HG03432 (cell line): ENCODE data around the gene CBLIF.
"Not testable (repeated sequence)": the region's sequence is repeated elsewhere in the genome, so short reads cannot be mapped to it uniquely, and the experiment has no call there.

Experiments used
- ATAC-seq: cut with Tn5 transposase; IDR thresholded peaks from one replicate; pipeline ENCODE4 v1.9.1; 2021; ENCODE audit warnings: mild to moderate bottlenecking, moderate library complexity; ENCODE audit not compliant: unreplicated experiment

The CBLIF gene

GRCh38 chr11:59848439-59848838 lies 3.1 kb upstream of the CBLIF start:
- ATAC-seq, result not testable (repeated sequence)

- ATAC-seq, result no peak
These were observed 2.3 kb upstream of the CBLIF start for GRCh38 chr11:59847626-59848025.

- ATAC-seq, result no peak
These were observed 1.3 kb upstream of the CBLIF start for GRCh38 chr11:59846556-59846955.

DNA sequence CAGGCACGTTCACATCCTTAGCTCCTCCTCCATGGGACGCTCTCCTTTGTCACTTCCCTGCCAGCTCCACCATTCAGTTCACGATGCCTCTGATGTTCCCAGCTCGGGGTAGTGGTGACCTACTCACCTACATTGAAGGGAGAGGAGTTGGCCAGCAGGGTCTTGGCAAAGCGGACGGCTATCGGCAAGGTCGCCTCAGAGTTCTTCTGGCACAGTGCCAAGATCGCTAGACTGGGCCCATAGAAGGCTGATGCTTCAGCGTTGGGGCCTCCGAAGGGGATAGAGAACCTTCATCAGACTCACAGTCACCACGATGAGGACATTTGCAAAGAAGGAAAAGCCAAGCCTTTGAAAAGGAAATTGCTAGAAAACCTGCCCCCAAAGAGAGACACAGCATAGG lies 3.0 kb downstream of the CBLIF start:
- ATAC-seq, result no peak

- ATAC-seq, result no peak
These were observed 3.8 kb downstream of the CBLIF start for GRCh38 chr11:59841514-59841913.

DNA sequence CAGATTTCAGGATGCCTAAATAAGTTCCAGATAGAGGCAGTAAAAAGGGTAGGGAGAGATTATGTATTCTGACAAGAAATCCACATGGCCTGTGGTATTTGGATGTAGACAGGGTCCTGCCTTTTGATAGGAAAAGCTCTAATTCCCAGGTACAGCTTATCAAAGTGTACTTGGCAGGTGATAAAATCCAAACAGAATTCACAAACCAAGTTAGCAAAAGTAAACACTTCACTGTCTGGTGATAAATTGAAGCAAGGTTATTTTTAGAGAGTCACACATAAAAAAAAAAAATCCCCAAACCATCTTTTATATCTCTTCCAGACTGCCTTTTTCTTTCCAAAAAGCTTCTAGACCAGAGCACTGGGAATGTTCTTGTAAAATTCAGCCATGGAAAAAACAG lies 5.7 kb downstream of the CBLIF start:
- ATAC-seq, result no peak

DNA sequence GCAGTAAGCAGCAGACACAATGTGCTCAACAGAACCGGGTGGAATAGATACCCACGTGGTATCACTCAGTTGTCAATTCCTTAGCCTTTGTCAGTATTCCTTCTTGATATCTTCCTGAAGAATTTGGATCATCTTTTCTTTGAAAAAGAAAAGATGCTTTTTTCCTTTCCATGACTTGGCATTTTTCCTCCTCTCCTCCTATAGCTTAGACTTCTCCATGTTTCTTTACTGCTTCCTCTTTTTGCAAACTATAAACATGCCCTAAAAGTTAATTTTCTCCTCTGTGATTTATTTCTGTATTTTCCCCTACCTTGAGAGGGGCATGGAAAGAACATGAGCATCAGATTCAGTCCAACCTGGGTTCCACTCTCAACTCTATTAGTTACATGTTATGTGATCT lies 11.7 kb downstream of the CBLIF start:
- no peak for ATAC-seq

- ATAC-seq, result no peak
These were observed 15.9 kb downstream of the CBLIF start for GRCh38 chr11:59829358-59829757.

GRCh38 chr11:59822989-59823566 lies 22.2 kb downstream of the CBLIF start:
- peak; percentile 88 for ATAC-seq

DNA sequence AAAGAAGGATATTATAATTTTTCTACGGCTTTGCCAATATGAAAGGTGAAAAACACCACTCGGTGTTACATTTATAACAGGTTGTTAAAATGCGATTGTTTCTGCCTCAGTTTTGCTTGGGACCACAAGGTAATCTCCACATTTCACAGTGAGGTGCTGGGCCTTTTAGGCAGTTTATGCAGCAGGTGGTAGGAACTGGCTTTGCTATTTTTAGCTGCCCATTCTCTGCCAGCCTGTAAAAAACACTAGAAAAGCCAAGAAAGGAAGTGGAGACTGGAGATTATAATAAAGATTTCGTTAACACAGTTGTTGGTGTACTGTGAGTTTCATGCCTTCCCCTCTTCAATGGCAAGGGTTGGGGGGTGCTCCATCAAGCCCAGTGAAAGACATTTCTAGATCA lies 26.7 kb downstream of the CBLIF start:
- peak; percentile 40 for ATAC-seq

DNA sequence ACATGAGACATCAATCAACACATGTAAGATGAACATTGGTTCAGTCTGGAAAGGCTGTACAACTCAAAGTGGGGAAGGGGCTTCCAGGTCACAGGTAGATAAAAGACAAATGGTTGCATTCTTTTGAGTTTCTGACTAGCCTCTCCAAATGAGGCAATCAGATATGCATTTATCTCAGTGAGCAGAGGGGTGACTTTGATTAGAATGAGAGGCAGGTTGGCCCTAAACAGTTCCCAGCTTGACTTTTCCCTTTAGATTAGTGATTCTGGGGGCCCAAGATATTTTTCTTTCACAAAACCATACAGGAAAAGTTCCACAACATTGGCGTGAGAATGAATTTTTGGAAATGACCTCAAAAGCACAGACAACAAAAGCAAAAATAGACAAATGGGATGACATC lies 28.9 kb downstream of the CBLIF start:
- not testable (repeated sequence) for ATAC-seq

- no peak for ATAC-seq
These were observed 29.5 kb downstream of the CBLIF start for GRCh38 chr11:59815754-59816153.

DNA sequence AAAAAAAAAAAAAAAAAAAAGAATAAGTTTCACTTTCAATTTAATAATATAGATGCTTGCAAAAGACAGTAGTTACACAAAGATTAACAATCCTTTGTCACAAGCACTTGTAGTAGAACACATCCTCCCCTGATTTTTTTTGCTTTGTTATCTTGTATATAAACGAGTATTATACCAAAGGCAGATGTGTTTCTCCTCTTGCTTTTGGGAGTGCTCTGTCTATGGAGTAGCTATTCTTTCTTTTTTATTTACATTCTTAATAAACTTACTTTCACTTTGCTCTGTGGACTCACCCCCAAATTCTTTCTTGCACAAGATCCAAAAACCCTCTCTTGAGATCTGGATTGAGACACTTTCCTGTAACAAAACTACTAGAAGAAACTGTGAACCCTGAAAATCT lies 31.3 kb downstream of the CBLIF start:
- ATAC-seq, result no peak

GRCh38 chr11:59813364-59813763 lies 31.9 kb downstream of the CBLIF start:
- no peak for ATAC-seq

DNA sequence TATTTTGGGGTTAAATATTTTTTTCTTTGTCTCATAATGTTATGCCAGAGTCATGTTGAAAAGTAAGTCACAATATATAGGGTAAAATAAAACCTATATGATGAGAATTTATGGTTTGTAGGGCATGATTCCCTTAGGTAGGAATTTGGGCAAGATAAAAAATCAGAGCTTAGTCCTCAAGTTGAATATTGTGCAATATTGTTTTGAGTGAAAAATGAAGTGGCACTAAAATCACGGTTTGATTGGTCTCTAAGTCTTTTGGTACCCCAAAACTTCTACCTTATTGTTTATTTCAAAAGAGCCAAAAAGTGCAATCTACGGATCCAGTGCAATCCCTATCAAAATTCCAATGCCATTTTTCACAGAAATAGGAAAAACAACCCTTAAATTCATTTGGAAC lies 33.1 kb downstream of the CBLIF start:
- ATAC-seq, result no peak

GRCh38 chr11:59810911-59811259 lies 34.4 kb downstream of the CBLIF start:
- ATAC-seq, result no peak

GRCh38 chr11:59810189-59810910 lies 34.9 kb downstream of the CBLIF start, which contains the start of gene MRPL16:
TSS of gene MRPL16 (minus strand) at chr11:59810778. CDS start at chr11:59810658, 120 bp downstream.
- ATAC-seq, result peak; percentile 95

- no peak for ATAC-seq
These were observed 38.2 kb downstream of the CBLIF start for GRCh38 chr11:59807047-59807610.

GRCh38 chr11:59804061-59804460 lies 41.2 kb downstream of the CBLIF start:
- no peak for ATAC-seq

DNA sequence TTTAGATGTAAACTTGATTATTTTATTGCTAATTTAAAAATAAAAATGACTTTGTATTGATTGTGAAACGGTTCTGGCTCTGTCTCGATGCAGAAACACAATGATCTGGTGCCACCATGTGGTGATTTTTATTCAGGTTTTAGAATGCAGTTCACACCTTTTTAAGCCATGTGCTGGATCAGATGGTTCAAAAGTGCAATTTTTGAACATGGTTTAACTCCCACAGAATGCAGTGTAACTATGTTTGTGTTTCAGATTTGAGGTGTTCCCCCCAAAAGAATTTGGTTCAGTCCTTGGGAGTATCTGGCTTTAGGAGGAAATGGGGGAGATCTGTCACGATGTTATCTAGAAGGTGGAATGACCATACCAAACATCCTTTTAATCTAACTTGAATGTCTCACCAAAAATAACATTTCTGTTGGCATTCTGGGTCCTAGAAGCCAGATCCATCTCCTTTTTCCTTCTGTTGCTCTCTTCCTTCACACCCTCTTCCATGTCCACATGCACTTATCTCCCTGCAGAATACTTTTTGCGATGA lies 42.6 kb downstream of the CBLIF start:
- ATAC-seq, result peak; percentile 61

DNA sequence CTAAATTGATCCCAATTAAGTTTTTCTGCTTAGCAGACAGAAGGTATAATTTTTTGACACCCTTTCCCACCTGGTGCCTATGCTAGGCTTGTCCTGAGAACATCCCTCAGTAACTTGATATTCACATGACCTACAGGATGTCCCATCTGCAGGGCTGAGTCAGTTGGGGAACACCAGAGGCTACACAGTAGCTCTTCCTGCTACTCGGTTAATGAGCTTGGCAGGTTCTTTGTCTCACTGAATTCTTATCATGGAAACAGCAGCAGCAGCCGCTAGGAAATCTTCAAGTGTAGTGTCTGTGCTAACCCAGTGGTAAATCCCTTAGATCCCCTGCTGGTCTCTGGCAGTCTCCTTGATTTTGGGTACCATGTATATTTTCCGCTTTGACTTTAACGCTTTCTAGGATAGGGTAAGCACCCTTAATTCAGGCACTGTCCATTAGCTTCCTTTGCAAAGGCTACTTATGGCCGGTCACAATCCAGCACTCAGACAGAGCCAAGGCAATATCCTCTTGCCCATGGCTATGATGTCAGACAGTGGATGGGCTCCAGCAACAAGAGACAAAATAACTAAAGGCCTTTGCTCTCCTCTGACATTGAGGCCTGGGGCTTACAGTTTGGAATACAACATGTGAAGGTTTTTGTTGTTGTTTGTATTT lies 43.2 kb downstream of the CBLIF start:
- ATAC-seq, result peak; percentile 6
